Breast epithelium (tissue), 4 donors: ENCODE results near the gene DLGAP3. TPM values are rescaled to one million over a fixed set of nuclear protein-coding genes. Genes with fewer than 3 reads are reported as not detected.

Experiments used
- DNase-seq, 2 donors: peaks; one replicate each; pipeline ENCODE4 v3.0.0-alpha.2; 2019; ENCODE audit warnings: low spot score in 2 of 2
- H3K27ac ChIP-seq, 2 donors: fragments of 200-600 bp; sonication (generic) in 1 of 2; one replicate each; pipeline ENCODE4 v1.5.1; 2016 to 2019; ENCODE audit warnings: mild to moderate bottlenecking in 1 of 2
- H3K27me3 ChIP-seq, 2 donors: fragments of 200-600 bp; sonication (generic) in 1 of 2; one replicate each; pipeline versions ENCODE4 v1.5.1 to v1.6.0; 2017 to 2019; ENCODE audit warnings: control low read depth in 1 of 2, mild to moderate bottlenecking in 1 of 2
- H3K36me3 ChIP-seq: fragments of 200-600 bp; one replicate; pipeline ENCODE4 v1.5.1; 2019
- H3K4me1 ChIP-seq, 2 donors: fragments of 200-600 bp; sonication (generic); one replicate each; pipeline ENCODE4 v1.5.1; 2016 to 2019; ENCODE audit warnings: control low read depth in 1 of 2
- H3K4me3 ChIP-seq, 3 donors: fragments of 200-600 bp; sonication (generic); 1 replicate in 2 of 3; 2 replicates in 1 of 3; pipeline ENCODE4 v1.5.1; 2016 to 2019; ENCODE audit warnings: mild to moderate bottlenecking in 3 of 3, moderate library complexity in 2 of 3
- H3K9me3 ChIP-seq, 2 donors: fragments of 200-600 bp; sonication (generic) in 1 of 2; one replicate each; pipeline ENCODE4 v1.5.1; 2016 to 2019; ENCODE audit warnings: control low read depth in 1 of 2
- CTCF ChIP-seq, 3 donors: fragments of 450-650 bp; IDR thresholded peaks; one replicate each; pipeline ENCODE4 v1.5.1; 2016 to 2017; ENCODE audit warnings: antibody characterized with exemption in 3 of 3, mild to moderate bottlenecking in 3 of 3, moderate library complexity in 3 of 3
- POLR2A ChIP-seq: fragments of 450-650 bp; IDR thresholded peaks from one replicate; pipeline ENCODE4 v1.6.1; 2016; ENCODE audit warnings: antibody characterized with exemption, mild to moderate bottlenecking, moderate library complexity
- POLR2AphosphoS5 ChIP-seq, 3 donors: sonication (generic); formaldehyde crosslinking; IDR thresholded peaks; one replicate each; pipeline ENCODE4 v1.6.1; 2017; ENCODE audit warnings: antibody characterized with exemption in 3 of 3
- intact Hi-C: fragments of 100-400 bp; cut with DNase I; formaldehyde crosslinking; loops from one replicate; pipeline ENCODE4 v1.15.1; 2023; ENCODE audit warnings: low total_unique reads
- total RNA-seq, 3 donors: library from RNA; depleted of rRNA; stranded (reverse); fragments of >200 nt; gene quantifications; one replicate each; pipeline ENCODE4 v1.1.0, GENCODE V29; 2016

Gene DLGAP3
- total RNA-seq, 3 donors from 2014 or later: 0.15 to 0.33 (median 0.16) TPM

GRCh38 chr1:34844252-34844634, 85.2 kb downstream of the DLGAP3 start:
- intact Hi-C loops: no loop called here
- Histone ChIP-seq H3K27ac (peak overlapping the region in 1 of 2 donors; percentile 50), H3K4me1 (no peaks in the 10 kb centered on the region)

GRCh38 chr1:34843392-34844251, 85.8 kb downstream of the DLGAP3 start:
- Histone ChIP-seq H3K27me3 (no peaks in the 10 kb centered on the region), H3K27ac (peak overlapping the region in 1 of 2 donors; percentile 50), H3K36me3 (no peaks in the 10 kb centered on the region), H3K4me1 (no peaks in the 10 kb centered on the region), H3K4me3 (no peak overlapping the region), H3K9me3 (no peaks in the 10 kb centered on the region)
- no peak for TF ChIP-seq POLR2AphosphoS5 (IDR thresholded peaks at IDR 0.05)
- no peak for TF ChIP-seq POLR2A
- no peak for TF ChIP-seq CTCF (IDR thresholded peaks at IDR 0.05)
- no peak for DNase-seq
- intact Hi-C loops: no loop called here

More at GRCh38 chr1:34844252-34844634, 85.2 kb downstream of the DLGAP3 start:
- no peaks in the 10 kb centered on the region for H3K36me3 ChIP-seq
- no peak overlapping the region for H3K4me3 ChIP-seq
- no peaks in the 10 kb centered on the region for H3K27me3 ChIP-seq
- DNase-seq: no peak
- TF ChIP-seq CTCF (IDR thresholded peaks at IDR 0.05): no peak
- no peak for TF ChIP-seq POLR2AphosphoS5 (IDR thresholded peaks at IDR 0.05)
- TF ChIP-seq POLR2A: no peak
- H3K9me3 ChIP-seq: no peaks in the 10 kb centered on the region

- H3K36me3 ChIP-seq: no peaks in the 10 kb centered on the region
- no peaks in the 10 kb centered on the region for H3K9me3 ChIP-seq
- peak overlapping the region in 1 of 2 donors; percentile 50 for H3K27ac ChIP-seq
- no peak overlapping the region for H3K4me3 ChIP-seq
- no peaks in the 10 kb centered on the region for H3K4me1 ChIP-seq
- no peaks in the 10 kb centered on the region for H3K27me3 ChIP-seq
- intact Hi-C loops: no loop called here
- DNase-seq: no peak
- TF ChIP-seq CTCF (IDR thresholded peaks at IDR 0.05) (no peak), POLR2A (no peak), POLR2AphosphoS5 (IDR thresholded peaks at IDR 0.05) (no peak)
Observed at GRCh38 chr1:34842952-34843371, 86.5 kb downstream of the DLGAP3 start.

- DNase-seq: no peak
- Histone ChIP-seq H3K4me1 (no peaks in the 10 kb centered on the region), H3K27ac (no peak overlapping the region), H3K36me3 (no peaks in the 10 kb centered on the region), H3K27me3 (no peaks in the 10 kb centered on the region), H3K4me3 (no peak overlapping the region), H3K9me3 (no peaks in the 10 kb centered on the region)
- intact Hi-C loops: no loop called here
- TF ChIP-seq POLR2A (no peak), POLR2AphosphoS5 (IDR thresholded peaks at IDR 0.05) (no peak), CTCF (IDR thresholded peaks at IDR 0.05) (no peak)
Observed at GRCh38 chr1:34842073-34842472, 87.4 kb downstream of the DLGAP3 start.

GRCh38 chr1:34840426-34840825, 89.0 kb downstream of the DLGAP3 start:
- H3K4me3 ChIP-seq: no peak overlapping the region
- DNase-seq: no peak
- no peaks in the 10 kb centered on the region for H3K36me3 ChIP-seq
- H3K27ac ChIP-seq: no peak overlapping the region
- intact Hi-C loops: no loop called here
- TF ChIP-seq POLR2AphosphoS5 (IDR thresholded peaks at IDR 0.05) (no peak), POLR2A (no peak), CTCF (IDR thresholded peaks at IDR 0.05) (no peak)
- H3K27me3 ChIP-seq: no peaks in the 10 kb centered on the region
- no peaks in the 10 kb centered on the region for H3K4me1 ChIP-seq
- no peaks in the 10 kb centered on the region for H3K9me3 ChIP-seq
